GM23338 (cell line): ENCODE results near the gene EEF1G. TPM values are rescaled to one million over a fixed set of nuclear protein-coding genes. Genes with fewer than 3 reads are reported as not detected.

Experiments
- ATAC-seq: fragments of 200-7000 bp; cut with Tn5 transposase; 3 replicates; pipeline ENCODE4 v1.9.1; 2020
- DNase-seq: peaks from one replicate; pipeline ENCODE4 v3.0.0-alpha.2; 2015; ENCODE audit warnings: low spot score
- H2AFZ ChIP-seq: fragments of 200-600 bp; sonication (generic); 2 replicates; pipeline ENCODE4 v1.8.0; 2016; ENCODE audit warnings: antibody characterized with exemption, mild to moderate bottlenecking, moderate library complexity
- H3F3A ChIP-seq: fragments of 200-600 bp; sonication (generic); replicated peaks from 2 replicates; pipeline ENCODE4 v1.8.0; 2017; ENCODE audit warnings: antibody characterized with exemption, mixed run types, low read depth
- H3K27ac ChIP-seq: fragments of 200-600 bp; sonication (generic); 2 replicates; pipeline ENCODE4 v1.6.1; 2016; ENCODE audit warnings: low read depth
- H3K27me3 ChIP-seq: fragments of 200-600 bp; sonication (generic); 2 replicates; pipeline ENCODE4 v1.8.0; 2016; ENCODE audit warnings: mild to moderate bottlenecking, mixed run types, moderate library complexity; ENCODE audit not compliant: insufficient read depth
- H3K36me3 ChIP-seq: fragments of 200-600 bp; sonication (generic); 2 replicates; pipeline ENCODE4 v1.8.0; 2016; ENCODE audit warnings: mild to moderate bottlenecking; ENCODE audit not compliant: insufficient read depth
- H3K4me1 ChIP-seq: fragments of 200-600 bp; sonication (generic); 2 replicates; pipeline ENCODE4 v1.8.0; 2016; ENCODE audit warnings: mild to moderate bottlenecking, moderate library complexity; ENCODE audit not compliant: insufficient read depth
- H3K4me2 ChIP-seq: fragments of 200-600 bp; sonication (generic); 2 replicates; pipeline ENCODE4 v1.7.1; 2017; ENCODE audit warnings: mixed run types
- H3K4me3 ChIP-seq: fragments of 200-600 bp; sonication (generic); 2 replicates; pipeline ENCODE4 v1.6.1; 2016; ENCODE audit warnings: mixed run types
- H3K79me2 ChIP-seq: fragments of 200-600 bp; sonication (generic); replicated peaks from 2 replicates; pipeline ENCODE4 v1.8.0; 2017; ENCODE audit warnings: mild to moderate bottlenecking; ENCODE audit not compliant: insufficient read depth
- H3K9me2 ChIP-seq: fragments of 200-600 bp; sonication (generic); 2 replicates; pipeline ENCODE4 v1.8.0; 2017; ENCODE audit not compliant: insufficient read depth
- H4K20me1 ChIP-seq: fragments of 200-600 bp; sonication (generic); replicated peaks from 2 replicates; pipeline ENCODE4 v1.8.0; 2017; ENCODE audit warnings: mild to moderate bottlenecking; ENCODE audit not compliant: insufficient read depth
- H3K27ac Mint-ChIP-seq: 2 replicates; pipeline ENCODE4 v1.8.0; 2020; ENCODE audit warnings: inconsistent platforms, mild to moderate bottlenecking, moderate library complexity, mixed read lengths
- H3K27me3 Mint-ChIP-seq: 3 replicates; pipeline ENCODE4 v1.8.0; 2022; ENCODE audit warnings: low read depth, mild to moderate bottlenecking, moderate library complexity, mixed read lengths, inconsistent platforms; ENCODE audit not compliant: insufficient read depth, poor library complexity
- H3K36me3 Mint-ChIP-seq: 3 replicates; pipeline ENCODE4 v1.8.0; 2021; ENCODE audit warnings: low read depth, mild to moderate bottlenecking, inconsistent platforms, moderate library complexity, mixed read lengths
- H3K4me1 Mint-ChIP-seq: 3 replicates; pipeline ENCODE4 v1.8.0; 2020; ENCODE audit warnings: mild to moderate bottlenecking, inconsistent platforms, mixed read lengths
- H3K4me3 Mint-ChIP-seq: 3 replicates; pipeline ENCODE4 v1.8.0; 2021; ENCODE audit warnings: moderate library complexity, mild to moderate bottlenecking, inconsistent platforms, mixed read lengths
- H3K9me3 Mint-ChIP-seq: 3 replicates; pipeline ENCODE4 v1.8.0; 2020; ENCODE audit warnings: moderate library complexity, mild to moderate bottlenecking, inconsistent platforms, mixed read lengths
- CTCF ChIP-seq, 2 experiments: fragments of 200-600 bp in 1 of 2; sonication (generic) in 1 of 2; conservative IDR thresholded peaks; 2 replicates each; pipeline versions ENCODE4 v1.5.1 to v1.6.1; 2016 to 2017; ENCODE audit warnings: antibody characterized with exemption in 2 of 2, low read depth in 2 of 2, mild to moderate bottlenecking in 2 of 2, moderate library complexity in 1 of 2
- ETS1 ChIP-seq: IDR thresholded peaks from 2 replicates; pipeline ENCODE4 v1.6.1; 2016; ENCODE audit warnings: antibody characterized with exemption
- EZH2phosphoT487 ChIP-seq: fragments of 200-600 bp; sonication (generic); IDR thresholded peaks from one replicate; pipeline ENCODE4 v1.8.1; 2018; ENCODE audit warnings: antibody characterized with exemption; ENCODE audit not compliant: unreplicated experiment
- JUNB ChIP-seq: IDR thresholded peaks from one replicate; pipeline ENCODE4 v1.6.1; 2016; ENCODE audit warnings: antibody characterized with exemption; ENCODE audit not compliant: unreplicated experiment
- POLR2AphosphoS5 ChIP-seq: IDR thresholded peaks from 2 replicates; pipeline ENCODE4 v1.6.1; 2016; ENCODE audit warnings: antibody characterized with exemption, low read depth
- REST ChIP-seq: IDR thresholded peaks from one replicate; pipeline ENCODE4 v1.6.1; 2018; ENCODE audit warnings: antibody characterized with exemption; ENCODE audit not compliant: unreplicated experiment
- STAT1 ChIP-seq: IDR thresholded peaks from one replicate; pipeline ENCODE4 v1.6.1; 2016; ENCODE audit warnings: antibody characterized with exemption; ENCODE audit not compliant: unreplicated experiment
- ZNF114 ChIP-seq: fragments of 250-450 bp; sonication (Bioruptor Pico); IDR thresholded peaks from 2 replicates; pipeline ENCODE4 v1.5.0; 2020; ENCODE audit warnings: mild to moderate bottlenecking, moderate library complexity
- ZNF331 ChIP-seq: fragments of 250-450 bp; sonication (Bioruptor Pico); IDR thresholded peaks from 2 replicates; pipeline ENCODE4 v1.5.0; 2020; ENCODE audit warnings: low read depth, mild to moderate bottlenecking, moderate library complexity
- polyA plus RNA-seq: library from polyadenylated mRNA; unstranded; fragments of >200 nt; fragmentation: Nextera tagmentation; extraction: Ambion mirVana; gene quantifications from 2 replicates; pipeline ENCODE4 v1.2.1, GENCODE V29; 2016
- total RNA-seq: library from RNA; depleted of rRNA; stranded (reverse); fragments of >200 nt; shearing (Covaris generic); gene quantifications from 2 replicates; pipeline ENCODE4 v1.2.3, GENCODE V29; 2014

Gene EEF1G
- total and polyA plus RNA-seq, 2 experiments from 2014 or later: 696 to 1,316 TPM

GRCh38 chr11:62593434-62594044 lies 19.8 kb upstream of the EEF1G start:
- Histone ChIP-seq H4K20me1 (peaks cover 19% of the 10 kb centered on the region), H3F3A (peaks cover 58% of the 10 kb centered on the region), H3K36me3 (peaks cover 29% of the 10 kb centered on the region), H3K79me2 (peaks cover 20% of the 10 kb centered on the region), H3K4me2 (no peak overlapping the region), H3K27me3 (no peaks in the 10 kb centered on the region), H2AFZ (no peak overlapping the region), H3K9me2 (no peaks in the 10 kb centered on the region), H3K4me3 (no peak overlapping the region), H3K27ac (no peak overlapping the region), H3K4me1 (peaks cover 12% of the 10 kb centered on the region; the same call in 1 of the 2 replicates)
- Mint-ChIP-seq H3K4me3 (peak overlapping the region; percentile 56), H3K27ac (no peak overlapping the region), H3K9me3 (peaks cover 4% of the 10 kb centered on the region; the same call in 2 of the 3 replicates), H3K36me3 (peaks cover 66% of the 10 kb centered on the region), H3K27me3 (peaks cover 27% of the 10 kb centered on the region), H3K4me1 (peaks cover 18% of the 10 kb centered on the region)
- DNase-seq (peak; percentile 93), ATAC-seq (peak; percentile 50)
- TF ChIP-seq EZH2phosphoT487 (no peak), ETS1 (no peak), STAT1 (no peak), JUNB (no peak), POLR2AphosphoS5 (no peak), REST (no peak), CTCF (conservative IDR thresholded peaks at IDR 0.05; ENCODE audit: low read depth in 2 of 2) (peak; percentile 72 to 96)

- Histone ChIP-seq H3K4me1 (peaks cover 12% of the 10 kb centered on the region; the same call in 1 of the 2 replicates), H3K4me3 (no peak overlapping the region; the same call in 1 of the 2 replicates), H3K36me3 (peaks cover 28% of the 10 kb centered on the region), H3K27ac (no peak overlapping the region), H4K20me1 (peaks cover 19% of the 10 kb centered on the region), H3K27me3 (no peaks in the 10 kb centered on the region), H2AFZ (no peak overlapping the region), H3K9me2 (no peaks in the 10 kb centered on the region), H3F3A (peaks cover 55% of the 10 kb centered on the region), H3K79me2 (peaks cover 15% of the 10 kb centered on the region), H3K4me2 (peak overlapping the region; percentile 92; the same call in 1 of the 2 replicates)
- ATAC-seq: no peak
- Mint-ChIP-seq H3K4me3 (peak overlapping the region; percentile 47; the same call in 2 of the 3 replicates), H3K36me3 (peaks cover 64% of the 10 kb centered on the region), H3K9me3 (peaks cover 4% of the 10 kb centered on the region; the same call in 2 of the 3 replicates), H3K27me3 (peaks cover 27% of the 10 kb centered on the region), H3K4me1 (peaks cover 18% of the 10 kb centered on the region), H3K27ac (no peak overlapping the region)
- TF ChIP-seq ZNF331 (CRISPR knock-in tag): no peak
- no peak for TF ChIP-seq ETS1
- no peak for TF ChIP-seq ZNF114 (CRISPR knock-in tag)
- no peak for DNase-seq
These were observed 19.3 kb upstream of the EEF1G start for GRCh38 chr11:62592989-62593421.
